ENCODE measurements around the gene CCDC107.

GRCh38 chr9:35615981-35616680, 42.0 kb upstream of the CCDC107 start:
- TF ChIP-seq CTCF (IDR thresholded peaks at IDR 0.05) (no peak), POLR2A (IDR thresholded peaks at IDR 0.05) (no peak)

All from adrenal gland (tissue), 5 donors.